HG03442 (cell line): Measurements from ENCODE around the gene SIX6.

ENCODE experiments used
- ATAC-seq: cut with Tn5 transposase; IDR thresholded peaks from one replicate; pipeline ENCODE4 v1.9.1; 2021; ENCODE audit warnings: mild to moderate bottlenecking, moderate library complexity; ENCODE audit not compliant: unreplicated experiment

Gene SIX6

GRCh38 chr14:60512973-60513571 lies 4.1 kb downstream of the SIX6 start:
- ATAC-seq = no peak

- ATAC-seq = no peak
Observed at GRCh38 chr14:60514378-60514740, 5.4 kb downstream of the SIX6 start.

GRCh38 chr14:60514741-60515491 lies 6.0 kb downstream of the SIX6 start:
- ATAC-seq = peak; percentile 67

- ATAC-seq = peak; percentile 24
Observed at GRCh38 chr14:60515511-60516289, 6.8 kb downstream of the SIX6 start.

- no peak for ATAC-seq
Observed at GRCh38 chr14:60532442-60532841, 23.5 kb downstream of the SIX6 start.

- ATAC-seq = no peak
Observed at GRCh38 chr14:60537663-60538062, 28.7 kb downstream of the SIX6 start.

- ATAC-seq = no peak
Observed at GRCh38 chr14:60544659-60545058, 35.7 kb downstream of the SIX6 start.

GRCh38 chr14:60553808-60554207 lies 44.9 kb downstream of the SIX6 start:
- no peak for ATAC-seq

GRCh38 chr14:60561845-60562746 lies 53.1 kb downstream of the SIX6 start:
- peak; percentile 85 for ATAC-seq
